IMR-90 (cell line): Measurements from ENCODE around the gene LRRC1. TPM values are rescaled to one million over a fixed set of nuclear protein-coding genes. Genes with fewer than 3 reads are reported as not detected.
A peak's percentile ranks its signal among the peaks of the same experiment; 100 is the strongest.

Experiments
- ATAC-seq: fragments of 200-7000 bp; cut with Tn5 transposase; 2 replicates; pipeline ENCODE4 v1.9.1; 2020; ENCODE audit warnings: low read depth, mild to moderate bottlenecking, moderate library complexity
- BruUV-seq: library from RNA; stranded (reverse); fragments of 400-500 nt; replicated peaks from 2 replicates; lab custom pipeline; 2021; lab: Mats Ljungman, UMichigan
- CTCF ChIA-PET: fragments of 300-600 bp; formaldehyde crosslinking; extraction: SDS; loops from one replicate; lab custom pipeline; 2021; ENCODE audit warnings: antibody characterized with exemption; lab: Yijun Ruan, JAX
- POLR2A ChIA-PET: fragments of 300-600 bp; sonication (Branson Sonifier 250); formaldehyde crosslinking; loops from one replicate; lab custom pipeline; 2022; ENCODE audit warnings: antibody characterized with exemption; ENCODE audit not compliant: unreplicated experiment; lab: Charles Lee
- DNase-seq: peaks from one replicate; pipeline ENCODE4 v3.0.0; 2013
- H2AFZ ChIP-seq: replicated peaks from 2 replicates; pipeline ENCODE3; 2013; ENCODE audit warnings: low read length, mild to moderate bottlenecking; ENCODE audit not compliant: poor library complexity
- H2AK5ac ChIP-seq: 2 replicates; pipeline ENCODE4 v1.6.1; 2013; ENCODE audit warnings: low read depth, low read length, inconsistent platforms
- H2AK9ac ChIP-seq: replicated peaks from 2 replicates; pipeline ENCODE3; 2013; ENCODE audit warnings: mild to moderate bottlenecking, low read depth, low read length, moderate library complexity; ENCODE audit not compliant: poor library complexity
- H2BK120ac ChIP-seq: 2 replicates; pipeline ENCODE4 v1.6.1; 2013; ENCODE audit warnings: low read depth, low read length, inconsistent platforms
- H2BK15ac ChIP-seq: 3 replicates; pipeline ENCODE4 v1.6.1; 2013; ENCODE audit warnings: low read depth, low read length, inconsistent platforms
- H2BK20ac ChIP-seq: 2 replicates; pipeline ENCODE4 v1.6.1; 2013; ENCODE audit warnings: low read depth, mild to moderate bottlenecking, inconsistent platforms, low read length, moderate library complexity
- H2BK5ac ChIP-seq: 2 replicates; pipeline ENCODE4 v1.6.1; 2013; ENCODE audit warnings: mild to moderate bottlenecking, low read depth, low read length, inconsistent platforms; ENCODE audit not compliant: poor library complexity, severe bottlenecking
- H3K14ac ChIP-seq: replicated peaks from 2 replicates; pipeline ENCODE4 v1.6.1; 2013; ENCODE audit warnings: low read depth, low read length, inconsistent platforms
- H3K18ac ChIP-seq: 2 replicates; pipeline ENCODE4 v1.6.1; 2013; ENCODE audit warnings: low read depth, low read length, control low read depth
- H3K23ac ChIP-seq: 2 replicates; pipeline ENCODE4 v1.6.1; 2013; ENCODE audit warnings: low read depth, low read length, inconsistent platforms
- H3K27ac ChIP-seq: 2 replicates; pipeline ENCODE4 v1.5.1; 2013; ENCODE audit warnings: mild to moderate bottlenecking, control low read depth, low read length; ENCODE audit not compliant: insufficient read depth
- H3K27me3 ChIP-seq: 2 replicates; pipeline ENCODE4 v1.6.1; 2013; ENCODE audit warnings: low read length; ENCODE audit not compliant: control insufficient read depth, insufficient read depth
- H3K36me3 ChIP-seq: 2 replicates; pipeline ENCODE4 v1.6.1; 2013; ENCODE audit warnings: low read length, mixed read lengths; ENCODE audit not compliant: control insufficient read depth, insufficient read depth
- H3K4ac ChIP-seq: 2 replicates; pipeline ENCODE4 v1.6.1; 2013; ENCODE audit warnings: low read depth, low read length, inconsistent platforms
- H3K4me1 ChIP-seq: 2 replicates; pipeline ENCODE4 v1.6.1; 2013; ENCODE audit warnings: low read length, mixed read lengths; ENCODE audit not compliant: control insufficient read depth, insufficient read depth
- H3K4me2 ChIP-seq: 2 replicates; pipeline ENCODE4 v1.6.1; 2013; ENCODE audit warnings: low read depth, mild to moderate bottlenecking, control low read depth, low read length, moderate library complexity
- H3K4me3 ChIP-seq: 2 replicates; pipeline ENCODE4 v1.5.1; 2013; ENCODE audit warnings: low read depth, mild to moderate bottlenecking, control low read depth, low read length, moderate library complexity; ENCODE audit not compliant: insufficient read depth
- H3K56ac ChIP-seq: 2 replicates; pipeline ENCODE4 v1.6.1; 2013; ENCODE audit warnings: low read length, inconsistent platforms; ENCODE audit not compliant: insufficient read depth; ENCODE audit errors: extremely low read depth
- H3K79me1 ChIP-seq, 2 experiments: 2 replicates each; pipeline ENCODE4 v1.6.1; 2013; ENCODE audit warnings: low read length in 2 of 2, inconsistent platforms in 1 of 2, low read depth in 1 of 2
- H3K9ac ChIP-seq: 2 replicates; pipeline ENCODE4 v1.6.1; 2013; ENCODE audit warnings: low read depth, low read length, control low read depth
- H3K9me1 ChIP-seq: 2 replicates; pipeline ENCODE4 v1.6.1; 2013; ENCODE audit warnings: low read length, inconsistent platforms; ENCODE audit not compliant: insufficient read depth
- H3K9me3 ChIP-seq: 2 replicates; pipeline ENCODE4 v1.6.1; 2013; ENCODE audit warnings: low read length; ENCODE audit not compliant: control insufficient read depth, insufficient read depth
- H4K20me1 ChIP-seq: 2 replicates; pipeline ENCODE4 v1.6.1; 2013; ENCODE audit warnings: low read length, inconsistent platforms; ENCODE audit not compliant: insufficient read depth
- H4K5ac ChIP-seq: 2 replicates; pipeline ENCODE4 v1.6.1; 2013; ENCODE audit warnings: mild to moderate bottlenecking, low read depth, low read length, control low read depth
- H4K8ac ChIP-seq, 2 experiments: 2 replicates each; pipeline ENCODE4 v1.6.1; 2013; ENCODE audit warnings: low read depth in 2 of 2, low read length in 2 of 2, control low read depth in 1 of 2, inconsistent platforms in 1 of 2
- H4K91ac ChIP-seq: 2 replicates; pipeline ENCODE4 v1.6.1; 2013; ENCODE audit warnings: low read depth, low read length, inconsistent platforms; ENCODE audit not compliant: insufficient read depth
- CEBPB ChIP-seq: IDR thresholded peaks from 2 replicates; pipeline ENCODE4 v1.6.1; 2012; ENCODE audit warnings: low read depth, low read length, improper control_type of control experiment
- CHD1 ChIP-seq: IDR thresholded peaks from 2 replicates; pipeline ENCODE4 v1.6.1; 2012; ENCODE audit warnings: low read depth, low read length, improper control_type of control experiment
- ELK1 ChIP-seq: fragments of 150-350 bp; IDR thresholded peaks from 2 replicates; pipeline ENCODE4 v1.6.1; 2016; ENCODE audit warnings: low read depth, mild to moderate bottlenecking, low read length, moderate library complexity, borderline replicate concordance
- FOS ChIP-seq: fragments of 150-350 bp; IDR thresholded peaks from 2 replicates; pipeline ENCODE4 v1.6.1; 2016; ENCODE audit warnings: low read depth, low read length
- MAFK ChIP-seq: IDR thresholded peaks from 2 replicates; pipeline ENCODE4 v1.6.1; 2012; ENCODE audit warnings: low read depth, low read length, improper control_type of control experiment
- MXI1 ChIP-seq: IDR thresholded peaks from 2 replicates; pipeline ENCODE4 v1.6.1; 2012; ENCODE audit warnings: low read depth, mild to moderate bottlenecking, low read length, moderate library complexity, borderline replicate concordance
- NFE2L2 ChIP-seq: fragments of 150-350 bp; IDR thresholded peaks from 2 replicates; pipeline ENCODE4 v1.6.1; 2016; ENCODE audit warnings: low read depth, mild to moderate bottlenecking, low read length
- RAD21 ChIP-seq: IDR thresholded peaks from 2 replicates; pipeline ENCODE4 v1.6.1; 2012; ENCODE audit warnings: low read length, improper control_type of control experiment
- RCOR1 ChIP-seq: IDR thresholded peaks from 2 replicates; pipeline ENCODE4 v1.6.1; 2012; ENCODE audit warnings: mild to moderate bottlenecking, low read length, improper control_type of control experiment; ENCODE audit not compliant: insufficient replicate concordance
- RFX5 ChIP-seq: IDR thresholded peaks from 2 replicates; pipeline ENCODE4 v1.8.0; 2012; ENCODE audit warnings: low read depth, mild to moderate bottlenecking, low read length, moderate library complexity
- SMC3 ChIP-seq: fragments of 150-350 bp; IDR thresholded peaks from 2 replicates; pipeline ENCODE4 v1.6.1; 2016; ENCODE audit warnings: low read depth, mild to moderate bottlenecking, antibody characterized with exemption, low read length, moderate library complexity
- USF2 ChIP-seq: fragments of 150-350 bp; IDR thresholded peaks from 2 replicates; pipeline ENCODE4 v1.6.1; 2017; ENCODE audit warnings: mild to moderate bottlenecking, antibody characterized with exemption, low read length, low read depth
- dilution Hi-C: fragments of 300-500 bp; cut with HindIII; formaldehyde crosslinking; loops from one replicate; pipeline ENCODE4 v1.14.3; 2018; ENCODE audit warnings: low sequenced_read_pairs; ENCODE audit not compliant: unreplicated experiment
- in situ Hi-C: fragments of 300-500 bp; cut with MboI; formaldehyde crosslinking; loops from 3 replicates; pipeline ENCODE4 v1.14.3; 2019; ENCODE audit warnings: low sequenced_read_pairs, inconsistent platforms, mixed read lengths
- intact Hi-C: fragments of 100-400 bp; cut with micrococcal nuclease; formaldehyde crosslinking; loops from 2 replicates; pipeline ENCODE4 v1.10.0; 2022
- polyA plus RNA-seq, 3 experiments: library from polyadenylated mRNA; depleted of rRNA; stranded (reverse); fragments of >200 nt; gene quantifications; 2 replicates each; pipeline ENCODE4 v1.2.3, GENCODE V29; 2012; ENCODE audit warnings: low replicate concordance in 1 of 3
- total RNA-seq: library from RNA; depleted of rRNA; stranded (reverse); fragments of >200 nt; gene quantifications from 2 replicates; pipeline ENCODE4 v1.2.3, GENCODE V29; 2012

Gene LRRC1
- total and polyA plus RNA-seq, 2 of the 4 experiments (the other 2 are of a cell fraction) = 5.1 to 6.1 TPM

DNA sequence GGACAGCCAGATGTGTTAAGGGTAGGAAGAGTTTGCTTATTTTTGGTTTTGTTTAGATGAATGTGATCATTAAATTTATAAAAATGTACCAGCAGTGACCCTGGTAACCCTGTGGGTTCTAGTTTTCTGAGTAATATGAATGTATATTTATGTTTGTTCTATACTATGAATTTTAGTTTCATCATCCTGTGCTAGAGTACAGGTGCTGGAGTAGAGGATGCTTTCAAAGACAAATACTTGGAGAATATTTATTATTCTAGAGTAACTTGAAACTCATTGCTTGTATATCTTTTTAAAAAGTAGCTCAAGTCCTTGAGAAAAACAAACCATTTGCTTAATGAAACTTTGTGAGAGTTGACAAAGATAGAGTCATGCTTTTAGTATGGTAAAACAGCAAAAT is 7.8 kb downstream of the LRRC1 start:
- peaks cover 12% of the 10 kb centered on the region; the same call in 1 of the 2 replicates for H4K20me1 ChIP-seq
- H4K91ac ChIP-seq = peak overlapping the region; percentile 50; the same call in 1 of the 2 replicates
- H3K4me3 ChIP-seq = no peak overlapping the region
- peak overlapping the region; percentile 42 for H3K4me2 ChIP-seq
- H3K36me3 ChIP-seq = no peaks in the 10 kb centered on the region
- intact Hi-C loops = no loop called here
- H3K56ac ChIP-seq = peak overlapping the region; percentile 63; the same call in 1 of the 2 replicates
- H2AK9ac ChIP-seq = no peak overlapping the region
- CTCF ChIA-PET = no interaction called here
- H3K79me1 ChIP-seq = peaks cover 28 to 65% of the 10 kb centered on the region in 2 experiments
- H3K14ac ChIP-seq = peak overlapping the region; percentile 59; the same call in 1 of the 2 replicates
- peaks cover 24% of the 10 kb centered on the region for H3K4me1 ChIP-seq
- no peak overlapping the region for H2AFZ ChIP-seq
- peak overlapping the region; percentile 92; the same call in 1 of the 2 replicates for H3K4ac ChIP-seq
- no peak for TF ChIP-seq RCOR1
- TF ChIP-seq ELK1 = no peak
- no peak for TF ChIP-seq NFE2L2
- TF ChIP-seq CHD1 = no peak
- no peak for TF ChIP-seq MXI1
- TF ChIP-seq CEBPB = no peak
- TF ChIP-seq FOS = no peak
- no peak for TF ChIP-seq SMC3
- no peak for TF ChIP-seq RFX5
- TF ChIP-seq MAFK = no peak
- TF ChIP-seq USF2 = no peak
- TF ChIP-seq RAD21 = no peak
- POLR2A ChIA-PET = no interaction called here
- DNase-seq (peak; percentile 62), ATAC-seq (peak; percentile 51)
- H4K5ac ChIP-seq = no peak overlapping the region
- H3K18ac ChIP-seq = peak overlapping the region; percentile 87
- dilution Hi-C loops = no loop called here
- 0 out of 3 replicates have a peak overlapping the region, but pooled peaks have one; percentile 91 for H2BK15ac ChIP-seq
- no peaks in the 10 kb centered on the region for H3K9me3 ChIP-seq
- peak overlapping the region; percentile 95 for H2AK5ac ChIP-seq
- BruUV-seq = no TSS peak
- H3K9ac ChIP-seq = no peak overlapping the region
- in situ Hi-C loops = no loop called here
- no peaks in the 10 kb centered on the region for H3K27me3 ChIP-seq
- H3K27ac ChIP-seq = peak overlapping the region; percentile 98; the same call in 1 of the 2 replicates
- H3K9me1 ChIP-seq = peaks cover 13% of the 10 kb centered on the region
- H4K8ac ChIP-seq = peak overlapping the region in 1 of 2 experiments; percentile 52; a peak in 2 of 4 replicates
- no peak overlapping the region for H3K23ac ChIP-seq
- peak overlapping the region; percentile 91 for H2BK20ac ChIP-seq
- H2BK5ac ChIP-seq = peak overlapping the region; percentile 87
- H2BK120ac ChIP-seq = peak overlapping the region; percentile 85; the same call in 1 of the 2 replicates
